Upper lobe of left lung (tissue), 4 donors: Measurements from ENCODE around the gene ARHGAP24.

Experiments
- EP300 ChIP-seq, 4 donors: sonication (generic); formaldehyde crosslinking; IDR thresholded peaks; one replicate each; pipeline ENCODE4 v1.5.1; 2017; ENCODE audit warnings: antibody characterized with exemption in 4 of 4, control low read depth in 2 of 4
- POLR2A ChIP-seq, 4 donors: fragments of 450-650 bp; IDR thresholded peaks; one replicate each; pipeline ENCODE4 v1.5.1; 2016 to 2017; ENCODE audit warnings: antibody characterized with exemption in 4 of 4, mild to moderate bottlenecking in 2 of 4
- POLR2AphosphoS5 ChIP-seq, 2 donors: sonication (generic); formaldehyde crosslinking; IDR thresholded peaks; one replicate each; pipeline ENCODE4 v1.5.1; 2017; ENCODE audit warnings: antibody characterized with exemption in 2 of 2
- TF ChIP-seq, protein P1 (sequence below), 6 experiments: fragments of 450-650 bp in 4 of 6; fragments of 200-600 bp in 2 of 6; sonication (generic) in 2 of 6; IDR thresholded peaks; one replicate each; pipeline ENCODE4 v1.5.1; 2016 to 2019; ENCODE audit warnings: antibody characterized with exemption in 6 of 6

DNA sequence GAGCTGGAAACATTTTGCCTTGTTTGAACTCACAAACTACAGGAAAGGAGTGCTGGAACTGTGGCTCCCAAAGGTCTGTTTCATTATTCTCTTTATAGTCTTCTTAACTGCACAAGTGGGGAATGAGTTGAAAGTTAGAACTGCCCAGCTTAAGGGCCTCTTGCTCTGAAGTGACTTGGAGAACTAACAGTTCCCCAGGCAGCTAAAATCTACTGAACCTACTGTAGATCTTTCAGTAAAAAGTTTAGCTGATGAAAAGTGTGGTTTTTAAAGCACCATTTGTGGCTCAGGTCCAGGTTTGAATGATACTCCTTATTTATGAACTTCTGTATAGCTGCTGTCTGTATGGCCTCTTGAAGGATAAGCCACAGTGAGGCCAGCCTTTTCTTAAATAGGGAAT lies 531.1 kb downstream of the ARHGAP24 start:
- TF ChIP-seq, protein P1, sequence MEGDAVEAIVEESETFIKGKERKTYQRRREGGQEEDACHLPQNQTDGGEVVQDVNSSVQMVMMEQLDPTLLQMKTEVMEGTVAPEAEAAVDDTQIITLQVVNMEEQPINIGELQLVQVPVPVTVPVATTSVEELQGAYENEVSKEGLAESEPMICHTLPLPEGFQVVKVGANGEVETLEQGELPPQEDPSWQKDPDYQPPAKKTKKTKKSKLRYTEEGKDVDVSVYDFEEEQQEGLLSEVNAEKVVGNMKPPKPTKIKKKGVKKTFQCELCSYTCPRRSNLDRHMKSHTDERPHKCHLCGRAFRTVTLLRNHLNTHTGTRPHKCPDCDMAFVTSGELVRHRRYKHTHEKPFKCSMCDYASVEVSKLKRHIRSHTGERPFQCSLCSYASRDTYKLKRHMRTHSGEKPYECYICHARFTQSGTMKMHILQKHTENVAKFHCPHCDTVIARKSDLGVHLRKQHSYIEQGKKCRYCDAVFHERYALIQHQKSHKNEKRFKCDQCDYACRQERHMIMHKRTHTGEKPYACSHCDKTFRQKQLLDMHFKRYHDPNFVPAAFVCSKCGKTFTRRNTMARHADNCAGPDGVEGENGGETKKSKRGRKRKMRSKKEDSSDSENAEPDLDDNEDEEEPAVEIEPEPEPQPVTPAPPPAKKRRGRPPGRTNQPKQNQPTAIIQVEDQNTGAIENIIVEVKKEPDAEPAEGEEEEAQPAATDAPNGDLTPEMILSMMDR (IDR thresholded peaks at IDR 0.05) = no peak
- TF ChIP-seq POLR2A (IDR thresholded peaks at IDR 0.05) (no peak), POLR2AphosphoS5 (IDR thresholded peaks at IDR 0.05) (no peak), EP300 (IDR thresholded peaks at IDR 0.05) (no peak)
